Heart left ventricle (tissue), 16 donors: ENCODE measurements around the gene ZNF554. TPM values are rescaled to one million over a fixed set of nuclear protein-coding genes. Genes with fewer than 3 reads are reported as not detected.
A peak's percentile ranks its signal among the peaks of the same experiment; 100 is the strongest.

Experiments used
- ATAC-seq, 4 donors: fragments of 200-7000 bp; cut with Tn5 transposase; one replicate each; pipeline ENCODE4 v1.9.1; 2020 to 2022; ENCODE audit warnings: moderate library complexity in 4 of 4, mild to moderate bottlenecking in 3 of 4, moderate number of reproducible peaks in 1 of 4
- DNase-seq, 5 donors: peaks; one replicate each; pipeline ENCODE4 v3.0.0-alpha.2; 2020
- H3K27ac ChIP-seq, 12 donors: fragments of 200-600 bp; sonication (generic) in 4 of 12; one replicate each; pipeline versions ENCODE4 v1.5.0 to v1.8.0; 2016 to 2022; ENCODE audit warnings: mild to moderate bottlenecking in 2 of 12
- H3K27me3 ChIP-seq, 9 donors: fragments of 200-600 bp; sonication (generic) in 2 of 9; one replicate each; pipeline versions ENCODE4 v1.5.1 to v1.8.0; 2016 to 2022; ENCODE audit warnings: mild to moderate bottlenecking in 3 of 9
- H3K36me3 ChIP-seq, 9 donors: fragments of 200-600 bp; sonication (generic) in 2 of 9; one replicate each; pipeline versions ENCODE4 v1.5.0 to v1.8.0; 2018 to 2022; ENCODE audit warnings: mild to moderate bottlenecking in 2 of 9
- H3K4me1 ChIP-seq, 12 donors: fragments of 200-600 bp; sonication (generic) in 4 of 12; one replicate each; pipeline versions ENCODE4 v1.5.0 to v1.8.0; 2016 to 2022; ENCODE audit warnings: mild to moderate bottlenecking in 3 of 12
- H3K4me3 ChIP-seq, 12 donors: fragments of 200-600 bp; sonication (generic) in 4 of 12; one replicate each; pipeline versions ENCODE4 v1.5.0 to v1.8.0; 2017 to 2022; ENCODE audit warnings: mild to moderate bottlenecking in 9 of 12, moderate library complexity in 4 of 12
- H3K9me3 ChIP-seq, 12 donors: fragments of 200-600 bp; sonication (generic) in 4 of 12; one replicate each; pipeline versions ENCODE4 v1.5.0 to v1.8.0; 2016 to 2022; ENCODE audit warnings: mild to moderate bottlenecking in 1 of 12
- CTCF ChIP-seq, 12 donors: fragments of 200-600 bp; sonication (generic) in 4 of 12; IDR thresholded peaks; one replicate each; pipeline versions ENCODE4 v1.5.0 to v1.8.0; 2018 to 2022; ENCODE audit warnings: antibody characterized with exemption in 12 of 12, mild to moderate bottlenecking in 5 of 12
- POLR2A ChIP-seq, 2 donors: fragments of 450-650 bp; IDR thresholded peaks; one replicate each; pipeline ENCODE4 v1.6.1; 2017; ENCODE audit warnings: antibody characterized with exemption in 2 of 2, mild to moderate bottlenecking in 2 of 2, moderate library complexity in 2 of 2
- whole genome bisulfite sequencing, 4 donors: extraction: QIAGEN DNeasy Blood & Tissue Kit in 2 of 4; methylation state at CpG; one replicate each; pipeline versions ENCODE4 v1.1.5 to v1.1.7; 2013 to 2018; 5-methylcytosine and 5-hydroxymethylcytosine counted together
- intact Hi-C, 10 donors: fragments of 100-400 bp; cut with DNase I; formaldehyde crosslinking; loops; one replicate each; pipeline versions ENCODE4 v1.11.1 to v1.14.2; 2022
- polyA plus RNA-seq, 2 donors: library from polyadenylated mRNA; stranded (reverse); fragments of 200-250 nt; gene quantifications; one replicate each; pipeline ENCODE4 v1.2.3, GENCODE V29; 2013
- total RNA-seq, 9 donors: library from RNA; depleted of rRNA in 2 of 9; stranded (reverse); fragments of >200 nt in 2 of 9; fragmentation: NEBNext Ultra II Directional in 3 of 9; extraction: Animal tissue kit (Norgen Biotek cat#: 25700) in 3 of 9; gene quantifications; one replicate each; pipeline versions ENCODE4 v1.1.0 to v1.2.4, GENCODE V29; 2016 to 2023
- donor health status: ischemic (EF 13 %, LVEDD 7.1; RV severe dilation, severe dysfunction).
- donor health status: healthy with polysubstance abuse.
- donor health status: DM: no; HTN: yes; CAD: no.
- donor health status: DM: no; HTN: no; CAD: no.
- donor health status: ischemic (EF 25% LVEDD 6.9; RV normal size, moderate dysfunction).
- donor health status: ischemic (EF 25% LVEDD 5.7; RV mildly dilated, moderate dysfunction).
- donor health status: healthy.
- donor health status: DM: yes; HTN: yes; CAD: no.
- donor health status: ischemic (EF 35%, LVEDD 5.7; RV mildly dilated, moderate dysfunction).
- donor health status: nonischemic (EF 11% LVEDD 7.7; RV severe dilation, severe dysfunction).
- donor health status: DM: yes; HTN: yes; CAD: no.
- donor health status: PGD.
- donor health status: ischemic (EF 29% LVEDD 5.4; RV normal size, mild dysfunction).
- donor health status: nonischemic (EF 23%, LVEDD 6.1; RV moderate dilation, normal function).

Gene ZNF554
- total and polyA plus RNA-seq, 11 donors = 1.4 to 6.1 (median 4.5) TPM

GRCh38 chr19:2774083-2774679 is 45.5 kb upstream of the ZNF554 start:
- DNase-seq (peak in 3 of 5 donors; percentile 49 to 80 (median 72)), ATAC-seq (peak in 3 of 4 donors; percentile 28 to 45 (median 38))
- TF ChIP-seq CTCF (IDR thresholded peaks at IDR 0.05) = no peak
- TF ChIP-seq POLR2A (IDR thresholded peaks at IDR 0.05) = no peak
- no peaks in the 10 kb centered on the region for H3K9me3 ChIP-seq
- H3K27me3 ChIP-seq = no peaks in the 10 kb centered on the region
- H3K36me3 ChIP-seq = peaks cover 0 to 10% (median 0%) of the 10 kb centered on the region in 9 donors
- peak overlapping the region; percentile 25 to 94 (median 90) for H3K27ac ChIP-seq
- H3K4me1 ChIP-seq = peaks cover 12 to 82% (median 62%) of the 10 kb centered on the region in 12 donors
- 54 to 78% (median 62%) methylated on average over 25 to 32 of the region's 32 CpGs for WGBS, 4 donors
- intact Hi-C loops = no loop called here
- H3K4me3 ChIP-seq = no peak overlapping the region

DNA sequence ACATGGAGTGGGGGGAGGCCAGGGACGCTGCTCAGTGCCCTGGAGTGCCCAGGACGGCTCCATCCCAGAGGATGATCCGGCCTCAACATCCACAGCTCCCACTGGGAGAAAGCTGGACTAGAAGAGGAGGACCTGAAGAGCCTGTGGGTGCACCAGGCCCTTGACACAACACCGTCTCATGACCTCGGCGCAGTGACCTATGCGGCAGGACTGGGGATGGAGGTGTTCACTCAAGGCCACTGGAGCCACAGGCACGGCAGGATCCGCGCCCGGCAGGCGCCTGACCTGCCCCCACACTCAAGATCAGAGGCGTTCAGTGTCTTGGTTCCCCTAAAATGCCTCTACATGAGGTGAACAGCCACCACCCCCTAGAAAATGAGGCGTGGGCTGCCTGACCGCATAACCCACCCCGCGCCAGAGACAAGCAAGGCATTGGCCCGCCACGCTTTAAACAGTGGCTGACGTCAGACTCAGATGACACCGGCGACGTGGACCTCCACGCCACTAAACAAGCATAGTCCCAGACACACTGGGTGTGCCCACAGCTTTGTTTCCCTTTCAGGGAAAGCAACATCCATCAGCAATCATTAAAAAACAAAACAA is 44.6 kb upstream of the ZNF554 start:
- no peak for TF ChIP-seq CTCF (IDR thresholded peaks at IDR 0.05)
- TF ChIP-seq POLR2A (IDR thresholded peaks at IDR 0.05) = no peak
- no peaks in the 10 kb centered on the region for H3K9me3 ChIP-seq
- peaks cover 12 to 83% (median 64%) of the 10 kb centered on the region in 12 donors for H3K4me1 ChIP-seq
- H3K27ac ChIP-seq = peak overlapping the region; percentile 67 to 94 (median 90)
- ATAC-seq (peak in 3 of 4 donors; percentile 2 to 5 (median 4)), DNase-seq (no peak)
- intact Hi-C loops = no loop called here
- WGBS, 4 donors = 41 to 69% (median 61%) methylated on average over 16 to 24 of the region's 24 CpGs
- H3K27me3 ChIP-seq = no peaks in the 10 kb centered on the region
- H3K4me3 ChIP-seq = peak overlapping the region in 11 of 12 donors; percentile 5 to 53 (median 41)
- peaks cover 0 to 18% (median 0%) of the 10 kb centered on the region in 9 donors for H3K36me3 ChIP-seq

GRCh38 chr19:2775556-2776430 is 43.9 kb upstream of the ZNF554 start:
- Histone ChIP-seq H3K27me3 (no peaks in the 10 kb centered on the region), H3K36me3 (peaks cover 0 to 18% (median 0%) of the 10 kb centered on the region in 9 donors), H3K4me1 (peaks cover 12 to 83% (median 62%) of the 10 kb centered on the region in 12 donors), H3K4me3 (peak overlapping the region in 11 of 12 donors; percentile 5 to 53 (median 41)), H3K9me3 (no peaks in the 10 kb centered on the region), H3K27ac (peak overlapping the region; percentile 67 to 94 (median 90))
- intact Hi-C loops = no loop called here
- 54 to 60% (median 56%) methylated on average over 29 of the region's 29 CpGs for WGBS, 4 donors
- ATAC-seq (peak; percentile 31 to 82 (median 51)), DNase-seq (peak in 4 of 5 donors; percentile 81 to 88 (median 82))
- TF ChIP-seq POLR2A (IDR thresholded peaks at IDR 0.05) (no peak), CTCF (IDR thresholded peaks at IDR 0.05) (no peak)
